ENCODE data around the gene OTUB2.

The OTUB2 gene

DNA sequence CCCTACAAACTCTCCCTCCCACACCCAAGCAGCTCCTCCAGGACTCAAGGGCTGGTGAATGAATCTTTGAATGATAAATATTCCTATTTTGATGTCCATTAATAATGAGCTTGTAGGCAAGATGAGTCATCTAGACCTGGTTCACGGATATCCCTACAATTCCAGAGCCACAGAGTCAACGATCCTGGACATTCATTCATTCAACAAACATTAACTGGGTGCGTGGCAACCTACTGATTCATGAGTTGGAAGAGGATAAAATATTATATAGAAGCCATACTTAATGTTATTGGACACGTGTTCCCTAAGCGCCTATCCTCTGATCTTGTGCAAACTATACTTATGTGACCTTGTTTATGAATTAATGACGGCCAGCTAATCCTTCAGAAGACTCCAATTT is 420 bp upstream of the OTUB2 start:
- in situ Hi-C loops (cut with HindIII; ENCODE audit: low sequenced_read_pairs), result no loop called here
- TF ChIP-seq, protein P1, sequence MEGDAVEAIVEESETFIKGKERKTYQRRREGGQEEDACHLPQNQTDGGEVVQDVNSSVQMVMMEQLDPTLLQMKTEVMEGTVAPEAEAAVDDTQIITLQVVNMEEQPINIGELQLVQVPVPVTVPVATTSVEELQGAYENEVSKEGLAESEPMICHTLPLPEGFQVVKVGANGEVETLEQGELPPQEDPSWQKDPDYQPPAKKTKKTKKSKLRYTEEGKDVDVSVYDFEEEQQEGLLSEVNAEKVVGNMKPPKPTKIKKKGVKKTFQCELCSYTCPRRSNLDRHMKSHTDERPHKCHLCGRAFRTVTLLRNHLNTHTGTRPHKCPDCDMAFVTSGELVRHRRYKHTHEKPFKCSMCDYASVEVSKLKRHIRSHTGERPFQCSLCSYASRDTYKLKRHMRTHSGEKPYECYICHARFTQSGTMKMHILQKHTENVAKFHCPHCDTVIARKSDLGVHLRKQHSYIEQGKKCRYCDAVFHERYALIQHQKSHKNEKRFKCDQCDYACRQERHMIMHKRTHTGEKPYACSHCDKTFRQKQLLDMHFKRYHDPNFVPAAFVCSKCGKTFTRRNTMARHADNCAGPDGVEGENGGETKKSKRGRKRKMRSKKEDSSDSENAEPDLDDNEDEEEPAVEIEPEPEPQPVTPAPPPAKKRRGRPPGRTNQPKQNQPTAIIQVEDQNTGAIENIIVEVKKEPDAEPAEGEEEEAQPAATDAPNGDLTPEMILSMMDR (IDR thresholded peaks at IDR 0.05; ENCODE audit: low read depth, low read length), result no peak
- DNase-seq (ENCODE audit: low read depth, low spot score), result no peak
- H3K4me3 ChIP-seq (ENCODE audit: low read depth, low read length), result peak overlapping the region; percentile 48

DNA sequence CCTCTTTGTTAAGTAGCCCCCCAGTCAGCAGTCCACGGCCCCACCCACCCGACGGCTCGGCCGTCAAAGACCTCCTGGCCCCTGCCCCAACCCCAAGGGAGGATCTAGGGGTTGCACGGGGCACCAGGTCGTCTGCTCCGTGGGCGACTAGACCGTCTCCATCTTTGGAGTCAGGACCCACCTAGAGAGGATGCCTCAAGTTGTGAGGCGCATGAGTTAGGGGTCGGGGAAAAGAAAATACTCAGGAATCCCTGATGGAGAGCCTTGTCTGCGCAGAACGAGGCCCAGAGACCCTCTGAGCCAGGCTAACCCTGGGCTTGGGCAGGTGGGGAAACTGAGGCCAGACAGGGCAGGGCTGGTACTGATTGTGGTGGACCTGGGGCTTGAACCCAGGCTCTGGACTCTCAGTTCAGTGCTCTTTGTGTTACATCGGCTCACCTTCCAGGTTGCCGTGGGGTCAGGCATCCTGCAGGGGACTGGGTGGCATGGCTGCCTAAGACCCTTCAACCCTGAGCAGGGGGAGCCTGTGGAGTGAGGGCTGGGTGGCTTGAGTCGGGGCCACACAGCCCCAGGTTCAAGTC is 839 bp downstream of the OTUB2 start:
- H3K4me3 ChIP-seq (ENCODE audit: low read depth, low read length), result peak overlapping the region; percentile 48
- in situ Hi-C loops (cut with HindIII; ENCODE audit: low sequenced_read_pairs), result no loop called here

DNA sequence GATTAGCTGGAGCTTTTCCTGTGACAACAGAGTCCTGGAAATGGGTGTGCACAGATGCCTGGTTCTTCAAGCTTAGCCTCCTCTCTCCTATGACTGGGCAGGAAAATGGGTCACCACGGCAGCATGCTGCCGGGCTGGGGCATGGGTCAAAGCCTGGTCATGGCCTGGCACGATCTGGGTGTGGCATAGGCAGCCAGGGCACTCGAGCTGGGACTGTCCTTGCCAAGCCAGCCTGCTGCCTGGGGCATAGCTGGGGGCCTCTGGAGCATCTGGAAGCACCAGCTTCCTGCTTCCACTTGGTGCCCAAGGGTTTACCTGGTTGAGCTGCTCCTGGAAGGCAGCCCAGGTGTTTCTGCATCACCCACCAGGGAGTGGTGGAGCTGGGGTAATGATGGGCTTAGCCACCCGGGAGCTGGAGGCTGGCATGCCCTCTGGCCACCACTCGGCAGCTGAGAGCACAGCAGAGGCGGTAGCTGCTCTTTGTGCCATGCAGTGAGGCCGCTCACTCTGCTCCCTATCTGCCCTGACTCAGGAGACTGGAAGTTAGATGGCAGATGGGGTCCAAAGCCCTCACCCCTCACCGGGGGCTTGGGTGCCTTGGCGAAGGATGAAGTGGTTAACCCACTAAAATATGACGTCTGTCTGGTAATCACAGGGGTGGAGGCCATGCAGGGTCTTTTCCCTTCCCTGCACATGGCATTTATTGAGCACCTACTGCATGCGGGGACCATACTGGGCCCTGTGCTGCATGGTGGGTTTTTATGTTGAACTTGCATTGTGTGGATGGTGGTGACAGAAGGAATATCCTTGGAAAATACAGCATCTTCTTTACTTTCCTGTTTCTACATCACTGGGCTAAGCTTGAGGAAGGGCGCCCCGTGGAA is 1.7 kb downstream of the OTUB2 start:
- TF ChIP-seq, protein P1 (IDR thresholded peaks at IDR 0.05; ENCODE audit: low read depth, low read length), result no peak
- no peak for DNase-seq (ENCODE audit: low read depth, low spot score)
- no peak overlapping the region for H3K4me3 ChIP-seq (ENCODE audit: low read depth, low read length)
- in situ Hi-C loops (cut with HindIII; ENCODE audit: low sequenced_read_pairs), result no loop called here

More for the DNA sequence above, 839 bp downstream of the OTUB2 start:
- TF ChIP-seq, protein P1 (IDR thresholded peaks at IDR 0.05; ENCODE audit: low read depth, low read length), result no peak
- no peak for DNase-seq (ENCODE audit: low read depth, low spot score)

DNA sequence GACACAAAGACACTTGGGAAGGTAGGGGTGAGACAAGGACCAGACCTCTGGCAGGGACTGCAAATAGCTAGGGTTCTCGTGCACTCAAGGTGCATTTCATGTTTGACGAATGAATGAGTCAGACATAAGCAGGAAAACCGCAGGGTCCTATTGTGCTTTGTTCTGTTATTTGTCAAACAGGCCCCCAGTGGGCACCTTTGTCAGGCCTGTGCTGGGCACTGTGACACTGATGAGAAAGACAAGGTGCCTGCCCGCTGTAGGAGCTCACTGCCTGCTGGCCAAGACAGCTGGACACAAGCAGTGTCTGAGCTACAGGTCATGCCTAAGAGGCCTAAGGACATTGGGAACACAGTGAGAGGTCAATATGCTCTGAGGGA is 2.3 kb downstream of the OTUB2 start:
- TF ChIP-seq, protein P1 (IDR thresholded peaks at IDR 0.05; ENCODE audit: low read depth, low read length), result no peak
- peak; percentile 19 for DNase-seq (ENCODE audit: low read depth, low spot score)
- in situ Hi-C loops (cut with HindIII; ENCODE audit: low sequenced_read_pairs), result no loop called here
- H3K4me3 ChIP-seq (ENCODE audit: low read depth, low read length), result no peak overlapping the region

DNA sequence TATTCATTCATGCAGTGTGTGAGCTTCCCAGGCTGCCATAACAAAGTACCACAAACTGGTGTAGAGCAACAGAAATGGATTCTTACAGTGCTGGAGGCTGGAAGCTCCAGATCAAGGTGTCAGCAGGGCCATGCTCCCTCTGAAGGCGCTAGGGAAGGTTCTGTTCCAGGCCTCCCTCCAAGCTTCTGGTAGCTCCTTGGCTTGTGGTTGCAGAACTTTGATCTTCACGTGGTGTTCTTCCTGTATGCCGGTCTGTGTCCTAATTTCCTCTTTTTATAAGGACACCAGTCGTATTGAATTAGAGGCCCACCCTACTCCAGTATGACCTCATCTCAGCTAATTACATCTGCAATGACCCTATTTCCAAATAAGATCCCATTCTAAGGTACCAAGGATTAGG is 3.1 kb downstream of the OTUB2 start:
- in situ Hi-C loops (cut with HindIII; ENCODE audit: low sequenced_read_pairs), result no loop called here
- DNase-seq (ENCODE audit: low read depth, low spot score), result no peak
- H3K4me3 ChIP-seq (ENCODE audit: low read depth, low read length), result no peak overlapping the region
- TF ChIP-seq, protein P1 (IDR thresholded peaks at IDR 0.05; ENCODE audit: low read depth, low read length), result no peak

DNA sequence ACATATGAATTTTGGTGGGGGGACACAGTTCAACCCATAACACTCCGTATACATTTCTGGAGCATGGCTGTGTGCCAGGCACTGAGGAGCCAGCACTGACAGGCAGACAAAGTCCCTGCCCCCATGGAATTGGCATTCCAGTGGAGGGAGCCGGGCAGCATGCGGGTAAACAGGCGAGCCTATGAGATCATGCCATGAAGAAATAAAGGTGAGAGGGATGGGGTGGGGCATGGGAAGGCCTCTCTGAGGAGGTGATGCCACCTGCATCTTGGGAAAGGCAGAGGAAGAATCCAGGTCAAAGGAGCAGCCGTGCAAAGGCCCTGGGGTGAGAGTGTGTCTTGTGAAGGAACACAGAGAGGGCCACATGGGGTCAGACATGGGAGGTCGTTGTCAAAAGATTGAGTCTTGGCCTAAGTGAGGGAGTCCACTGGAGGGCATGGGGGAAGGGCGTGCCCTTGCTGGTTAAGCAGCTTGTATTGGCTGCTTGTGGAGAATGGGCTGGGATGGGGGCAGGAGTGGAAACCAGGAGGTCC is 3.6 kb downstream of the OTUB2 start:
- in situ Hi-C loops (cut with HindIII; ENCODE audit: low sequenced_read_pairs), result no loop called here
- no peak overlapping the region for H3K4me3 ChIP-seq (ENCODE audit: low read depth, low read length)
- no peak for DNase-seq (ENCODE audit: low read depth, low spot score)
- TF ChIP-seq, protein P1 (IDR thresholded peaks at IDR 0.05; ENCODE audit: low read depth, low read length), result no peak

Measured in astrocyte of the spinal cord (primary cell).